HG02759 (cell line): ENCODE results near the gene GTPBP3.
"Not testable (repeated sequence)": the region's sequence is repeated elsewhere in the genome, so short reads cannot be mapped to it uniquely, and the experiment has no call there.

Source experiments
- ATAC-seq: cut with Tn5 transposase; IDR thresholded peaks from one replicate; pipeline ENCODE4 v1.9.1; 2021; ENCODE audit warnings: mild to moderate bottlenecking, moderate library complexity; ENCODE audit not compliant: unreplicated experiment

The GTPBP3 gene, protein sequence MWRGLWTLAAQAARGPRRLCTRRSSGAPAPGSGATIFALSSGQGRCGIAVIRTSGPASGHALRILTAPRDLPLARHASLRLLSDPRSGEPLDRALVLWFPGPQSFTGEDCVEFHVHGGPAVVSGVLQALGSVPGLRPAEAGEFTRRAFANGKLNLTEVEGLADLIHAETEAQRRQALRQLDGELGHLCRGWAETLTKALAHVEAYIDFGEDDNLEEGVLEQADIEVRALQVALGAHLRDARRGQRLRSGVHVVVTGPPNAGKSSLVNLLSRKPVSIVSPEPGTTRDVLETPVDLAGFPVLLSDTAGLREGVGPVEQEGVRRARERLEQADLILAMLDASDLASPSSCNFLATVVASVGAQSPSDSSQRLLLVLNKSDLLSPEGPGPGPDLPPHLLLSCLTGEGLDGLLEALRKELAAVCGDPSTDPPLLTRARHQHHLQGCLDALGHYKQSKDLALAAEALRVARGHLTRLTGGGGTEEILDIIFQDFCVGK

DNA sequence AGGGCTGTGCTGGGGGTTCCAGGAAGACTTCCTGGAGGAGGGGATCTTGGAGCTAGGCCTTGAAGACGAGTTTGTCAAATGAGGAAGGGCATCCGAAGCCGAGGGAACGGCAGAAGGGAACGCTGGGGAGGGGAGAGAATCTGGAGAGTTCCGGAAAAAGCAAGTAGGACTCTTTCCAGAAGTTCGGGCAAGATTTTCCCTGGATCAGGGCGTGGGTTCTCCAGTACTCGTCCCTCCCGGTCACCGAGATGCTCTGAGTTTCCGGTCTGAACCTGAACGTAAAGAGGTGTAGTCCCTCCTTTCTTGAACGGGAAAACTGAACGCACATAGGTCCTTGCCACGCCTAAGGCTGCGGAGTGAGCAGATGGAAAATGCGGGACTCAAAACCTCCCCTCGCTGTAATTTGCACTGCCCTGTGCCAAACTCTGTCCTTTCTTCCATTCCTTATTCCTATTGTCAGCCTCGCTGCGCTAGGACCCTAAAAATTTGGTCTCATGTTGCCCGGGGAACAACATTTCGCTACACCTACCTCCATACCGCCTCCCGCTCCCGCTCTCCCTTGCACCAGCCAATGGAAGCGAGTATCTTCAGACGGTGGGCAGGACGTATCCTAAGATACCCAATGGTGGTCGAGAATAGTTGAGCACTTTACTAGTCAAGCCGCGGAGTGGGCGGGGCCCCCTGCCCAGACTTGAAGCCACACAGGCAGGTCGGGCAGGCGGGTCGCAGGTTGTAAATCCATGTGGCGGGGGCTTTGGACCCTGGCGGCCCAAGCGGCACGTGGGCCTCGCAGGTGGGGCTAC, at the start of gene GTPBP3:
GTPBP3 (plus strand) TSS at position 682 of the 803 bp plus-strand sequence; CDS start at position 741, 59 bp downstream.
- peak; percentile 74 for ATAC-seq

DNA sequence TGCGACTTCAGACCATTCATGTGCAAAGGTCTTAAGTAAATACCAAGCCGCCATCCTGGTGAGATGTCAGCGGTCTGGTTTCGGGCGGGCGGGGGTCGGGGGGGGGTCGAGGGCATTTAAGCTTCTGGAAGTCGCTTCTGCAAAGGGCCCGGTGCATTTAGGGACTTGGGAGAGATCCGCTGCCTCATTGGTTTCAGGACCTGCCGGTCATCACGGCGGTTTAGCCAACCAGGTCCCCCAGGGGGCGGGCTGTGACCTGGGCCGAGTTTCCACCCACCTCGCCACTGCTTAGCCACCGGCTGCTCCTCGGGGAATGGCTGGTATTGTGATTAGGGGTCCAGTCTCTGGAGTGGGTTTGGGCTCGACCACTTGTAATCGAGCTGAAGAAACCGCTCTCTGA, 47.9 kb upstream of the GTPBP3 start:
- no peak for ATAC-seq

DNA sequence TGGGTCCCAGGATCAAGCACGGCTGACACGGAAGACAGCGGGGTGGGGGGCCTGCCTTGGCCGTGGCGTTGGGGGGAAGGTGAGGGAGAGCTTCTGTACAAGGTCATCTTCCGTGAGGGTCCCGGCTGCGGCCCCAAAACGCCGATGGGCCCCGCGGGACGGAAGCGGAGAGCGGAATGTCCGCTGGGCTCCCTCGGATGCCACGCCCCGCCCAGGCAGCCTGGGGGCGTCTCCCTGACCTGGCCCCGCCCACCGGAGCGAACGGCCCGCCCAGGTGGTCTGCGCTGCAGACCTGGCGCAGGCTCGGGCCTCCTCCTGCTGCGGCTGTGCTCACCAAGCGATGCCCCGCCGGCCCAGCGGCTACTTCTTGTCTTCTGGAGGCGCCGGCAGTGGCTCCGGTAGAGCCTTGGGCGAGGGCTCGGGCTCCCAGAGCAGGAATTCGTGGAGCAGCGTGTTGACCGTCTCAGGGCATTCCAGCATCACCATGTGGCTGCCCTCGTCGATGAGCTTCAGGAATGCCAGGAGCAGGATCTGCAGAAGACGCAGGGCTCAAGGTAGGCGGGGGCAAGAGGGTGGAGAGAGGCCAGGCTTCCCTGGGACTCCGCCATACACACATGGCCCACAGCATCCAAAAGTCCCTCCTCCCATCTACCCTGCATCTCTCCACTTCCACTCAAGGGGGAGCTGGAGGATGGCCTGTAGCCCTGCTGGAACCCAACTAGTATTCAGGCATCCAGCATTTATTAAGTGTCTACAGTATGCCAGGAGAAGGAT, 44.9 kb upstream of the GTPBP3 start:
- peak; percentile 84 for ATAC-seq

DNA sequence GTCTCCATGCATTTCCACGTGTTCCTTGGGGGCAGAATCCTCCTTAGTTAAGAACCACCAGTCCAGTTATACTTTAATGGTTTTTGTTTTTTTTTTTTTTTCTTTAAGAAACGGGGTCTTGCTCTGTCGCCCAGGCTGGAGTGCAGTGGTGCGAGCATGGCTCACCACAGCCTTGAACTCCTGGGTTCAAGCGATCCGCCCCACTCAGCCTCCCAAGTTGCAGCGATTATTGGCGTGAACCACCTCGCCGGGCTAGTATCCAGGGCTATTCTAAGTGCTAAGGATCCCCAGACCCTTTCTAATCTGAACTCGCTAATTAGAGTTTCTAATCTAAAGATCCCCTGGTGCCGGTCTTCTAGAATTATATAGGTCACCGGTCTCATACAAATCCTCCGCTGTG, 43.7 kb upstream of the GTPBP3 start:
- no peak for ATAC-seq

DNA sequence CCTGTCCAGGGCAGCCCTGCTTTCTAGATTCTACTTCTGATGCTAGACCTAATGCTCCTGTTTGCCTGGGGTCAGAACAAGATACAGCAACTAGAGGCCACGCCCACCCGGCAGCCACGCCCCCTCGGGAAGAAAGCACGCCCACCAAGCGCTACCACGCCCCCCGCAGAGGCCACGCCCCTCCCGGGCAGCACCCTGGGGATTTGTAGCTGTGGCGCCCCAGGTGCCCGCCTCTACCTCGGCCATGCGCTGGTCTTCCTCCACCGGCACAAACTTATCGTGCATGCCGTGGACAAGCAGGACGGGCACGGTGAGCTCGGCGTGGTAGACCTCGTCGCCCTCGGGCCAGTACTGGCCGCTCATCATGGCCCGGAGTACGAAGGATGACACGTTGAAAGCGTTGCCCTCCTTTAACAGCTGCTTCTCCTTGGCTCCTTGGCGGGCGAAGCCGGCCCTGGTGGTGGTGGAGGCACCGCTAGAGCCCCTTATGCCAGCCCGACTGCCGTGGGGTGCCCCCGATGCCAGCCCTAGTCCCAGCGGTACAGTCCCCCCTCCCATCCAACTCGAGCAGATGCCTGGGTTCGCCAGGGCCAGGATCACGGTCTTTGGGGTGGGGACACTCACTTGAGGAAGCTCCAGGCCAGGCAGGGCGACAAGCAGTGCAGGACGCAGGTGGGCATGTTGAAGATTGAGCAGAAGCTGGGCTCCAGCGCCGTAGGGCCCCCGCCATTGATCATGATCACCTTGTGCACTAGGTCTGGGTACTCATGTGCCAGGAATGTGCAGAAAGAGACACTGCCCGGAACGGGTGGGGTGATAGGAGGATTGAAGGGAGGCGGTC, 43.1 kb upstream of the GTPBP3 start:
- ATAC-seq: no peak

GRCh38 chr19:17295551-17295950, 41.8 kb upstream of the GTPBP3 start:
- not testable (repeated sequence) for ATAC-seq

- no peak for ATAC-seq
Measured at GRCh38 chr19:17296273-17296672, 41.1 kb upstream of the GTPBP3 start.

DNA sequence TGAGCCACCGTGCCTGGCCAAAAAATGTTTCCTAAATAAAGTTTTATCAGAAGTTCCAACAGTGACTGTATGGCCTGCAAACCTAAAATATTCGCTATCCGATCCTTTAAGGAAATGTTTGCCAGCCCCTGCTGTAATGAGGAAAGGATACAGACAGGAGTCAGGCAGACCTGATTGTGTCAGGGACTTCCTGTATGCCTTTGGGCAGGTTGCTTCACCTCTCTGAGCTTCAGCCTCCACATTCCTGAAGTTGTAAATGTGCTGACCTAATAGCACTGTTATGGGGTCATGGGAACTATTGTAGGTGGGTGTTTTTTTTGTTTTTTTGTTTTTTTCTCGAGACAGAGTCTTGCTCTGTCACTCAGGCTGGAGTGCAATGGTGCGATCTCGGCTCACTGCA, 40.4 kb upstream of the GTPBP3 start:
- no peak for ATAC-seq

GRCh38 chr19:17300992-17301619, 36.2 kb upstream of the GTPBP3 start:
- ATAC-seq: no peak

GRCh38 chr19:17302391-17303166, 34.8 kb upstream of the GTPBP3 start:
- no peak for ATAC-seq

- peak; percentile 60 for ATAC-seq
Measured at GRCh38 chr19:17303167-17303939, 34.0 kb upstream of the GTPBP3 start, which contains the start of gene ABHD8. Gene ABHD8 (minus strand): TSS chr19:17303425. CDS start chr19:17301616, 1,809 bp downstream.

DNA sequence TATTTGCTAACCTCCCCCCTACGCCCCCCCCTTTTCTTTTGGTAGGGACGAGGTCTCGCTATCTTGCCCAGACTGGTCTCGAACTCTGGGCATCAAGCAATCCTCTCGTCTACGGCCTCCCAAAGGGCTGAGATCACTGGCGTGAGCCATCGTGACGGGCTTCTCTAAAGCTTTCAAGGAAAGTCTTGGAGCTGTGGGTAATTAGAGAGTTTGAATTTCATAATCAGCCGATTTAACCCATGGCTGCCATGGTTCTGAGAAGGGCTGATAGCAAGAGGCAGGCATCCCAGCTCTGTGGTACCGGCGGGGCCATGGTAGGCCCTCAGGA, 33.4 kb upstream of the GTPBP3 start:
- no peak for ATAC-seq

- ATAC-seq: no peak
Measured at GRCh38 chr19:17304386-17305215, 32.8 kb upstream of the GTPBP3 start.

- no peak for ATAC-seq
Measured at GRCh38 chr19:17305216-17305516, 32.2 kb upstream of the GTPBP3 start.

DNA sequence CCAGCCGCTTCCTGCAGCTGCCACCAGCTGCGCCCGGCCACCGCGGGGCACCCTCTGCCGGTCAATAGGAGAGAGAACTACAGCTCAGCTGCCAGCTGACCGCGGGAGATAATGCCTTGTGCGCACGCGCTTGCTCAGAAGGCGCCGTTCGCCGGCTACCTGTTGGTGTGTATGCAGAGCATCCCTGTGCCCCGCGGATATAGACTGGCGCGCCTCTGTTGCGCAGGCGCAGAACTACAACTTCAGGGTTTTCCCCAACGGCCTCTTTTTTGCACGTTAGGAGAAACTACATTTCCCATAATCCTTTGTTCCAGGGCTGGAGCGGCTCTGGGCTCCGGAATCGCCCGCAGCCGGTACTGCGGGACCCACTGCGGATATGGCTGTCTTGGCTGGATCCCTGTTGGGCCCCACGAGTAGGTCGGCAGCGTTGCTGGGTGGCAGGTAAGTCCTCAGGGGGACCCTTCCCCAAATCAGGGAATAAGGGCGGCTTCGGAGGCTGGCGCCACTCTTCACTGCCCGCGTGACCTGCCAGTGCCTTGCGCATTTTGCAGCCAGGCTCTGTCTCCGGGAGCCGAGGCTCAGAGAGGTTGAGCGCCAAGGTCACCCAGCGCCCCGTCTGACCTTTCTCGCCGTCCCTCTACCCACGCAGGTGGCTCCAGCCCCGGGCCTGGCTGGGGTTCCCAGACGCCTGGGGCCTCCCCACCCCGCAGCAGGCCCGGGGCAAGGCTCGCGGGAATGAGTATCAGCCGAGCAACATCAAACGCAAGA, 31.7 kb upstream of the GTPBP3 start, which contains the start of gene MRPL34:
MRPL34 (plus strand) TSS at position 356 of the 768 bp plus-strand sequence; CDS start at position 377, 21 bp downstream.
- ATAC-seq: peak; percentile 70

GRCh38 chr19:17306285-17306714, 31.1 kb upstream of the GTPBP3 start:
- no peak for ATAC-seq
